DMS53 (cell line): ENCODE measurements around the gene DGCR8.

ENCODE experiments used
- DNase-seq: peaks from one replicate; lab custom pipeline; 2025; lab: John Stamatoyannopoulos, UW

Gene DGCR8

DNA sequence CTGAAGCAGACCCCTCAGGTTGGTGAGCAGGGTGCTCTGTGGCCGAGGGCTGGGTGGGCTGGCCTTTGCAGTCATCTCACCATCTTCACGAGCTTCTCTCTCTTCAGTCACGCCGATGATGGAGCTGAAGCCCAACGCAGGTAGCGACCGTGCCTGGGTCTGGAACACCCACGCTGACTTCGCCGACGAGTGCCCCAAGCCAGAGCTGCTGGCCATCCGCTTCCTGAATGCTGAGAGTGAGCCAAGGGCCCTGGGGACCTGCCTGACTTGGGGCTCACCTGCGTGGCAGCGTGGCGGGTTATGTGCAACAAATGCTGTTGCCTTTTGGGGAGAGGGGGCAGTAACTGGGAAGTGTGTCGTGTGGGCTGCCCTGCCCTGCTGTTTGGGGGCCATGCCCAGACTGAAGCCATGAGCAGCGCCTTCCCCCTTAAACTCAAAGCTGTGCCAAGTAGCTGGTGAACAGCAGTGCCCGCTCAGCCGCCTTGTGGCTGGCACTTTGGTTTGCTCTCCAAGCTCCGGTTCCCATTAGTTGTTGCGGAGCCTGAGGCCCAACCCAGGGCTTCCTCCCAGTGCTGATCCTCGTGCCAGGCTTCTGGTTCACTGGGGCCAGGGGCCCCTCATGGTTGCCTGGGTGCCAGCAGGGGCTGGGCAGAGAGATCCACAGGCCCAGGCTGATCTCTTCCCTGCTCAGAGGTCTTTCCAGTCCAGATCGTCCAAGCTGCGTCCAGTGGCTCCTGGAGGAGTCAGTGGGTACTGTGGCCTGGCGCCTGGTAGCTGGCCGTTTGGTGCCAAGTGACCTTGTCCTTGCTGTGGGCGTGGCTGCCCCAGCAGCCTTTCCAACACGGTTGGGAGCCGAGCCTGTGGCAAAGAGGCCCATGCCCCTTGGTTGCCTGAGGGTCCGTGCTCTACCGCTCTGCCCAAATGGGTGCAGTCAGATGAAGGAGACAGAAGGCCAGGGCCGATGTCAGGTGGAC is 45.4 kb downstream of the DGCR8 start:
- DNase-seq, result no peak

DNA sequence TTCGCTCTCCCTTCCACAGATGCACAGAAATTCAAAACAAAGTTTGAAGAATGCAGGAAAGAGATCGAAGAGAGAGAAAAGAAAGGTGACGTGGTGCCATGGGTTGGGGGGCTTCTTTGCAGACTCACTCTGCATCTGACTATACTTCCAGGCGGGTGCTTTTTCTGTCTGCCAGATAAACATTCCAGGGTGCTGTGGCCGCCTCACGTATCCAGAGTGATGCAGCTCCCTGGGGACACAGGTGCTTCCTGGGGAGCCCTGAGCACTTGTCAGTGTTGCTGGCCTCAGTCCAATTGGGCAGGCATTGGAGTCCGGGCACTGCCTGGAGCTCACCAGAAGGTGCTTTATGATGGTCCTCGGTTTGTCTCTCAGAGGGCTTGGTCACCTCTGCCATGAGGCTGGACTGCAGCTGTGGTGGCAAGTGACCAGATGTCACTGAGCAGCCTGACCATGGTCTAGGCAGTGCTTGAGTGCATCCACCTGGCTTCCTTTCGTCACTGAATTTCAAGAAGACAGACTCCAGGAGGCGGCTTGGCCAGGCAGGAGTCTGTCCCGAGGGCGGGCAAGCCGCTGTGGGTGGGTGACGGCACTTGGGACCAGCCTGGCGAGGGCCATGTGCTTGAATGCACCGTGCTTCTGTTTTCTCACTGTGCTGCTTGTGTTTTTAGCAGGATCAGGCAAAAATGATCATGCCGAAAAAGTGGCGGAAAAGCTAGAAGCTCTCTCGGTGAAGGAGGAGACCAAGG is 46.4 kb downstream of the DGCR8 start:
- DNase-seq, result no peak

DNA sequence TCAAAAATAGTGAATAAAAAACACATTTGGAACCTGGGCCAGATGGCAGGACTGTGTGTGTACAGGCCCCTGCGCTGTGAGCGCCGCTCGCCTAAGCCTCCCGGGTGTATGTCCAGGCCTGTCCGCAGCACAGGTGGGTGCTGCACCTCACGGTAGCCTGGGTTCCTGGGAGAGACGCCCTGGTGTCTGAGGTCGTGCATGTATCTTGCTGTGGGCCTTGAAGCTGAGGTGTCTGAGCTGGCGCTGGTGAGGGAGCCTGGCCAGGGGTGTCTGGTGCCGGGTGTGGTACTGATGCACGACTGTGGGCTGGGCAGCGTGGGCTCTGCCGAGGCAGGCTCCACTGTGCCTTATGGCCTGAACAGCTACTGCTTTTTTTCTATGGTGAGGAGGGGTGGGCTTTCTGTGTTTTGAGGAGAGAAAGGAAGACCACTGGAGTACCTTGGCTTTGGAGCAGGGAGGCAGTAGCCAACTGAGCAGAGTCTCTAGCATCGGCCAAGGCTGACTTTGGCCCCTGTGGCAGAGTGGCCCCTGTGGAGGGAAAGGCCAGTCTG is 47.4 kb downstream of the DGCR8 start:
- no peak for DNase-seq

DNA sequence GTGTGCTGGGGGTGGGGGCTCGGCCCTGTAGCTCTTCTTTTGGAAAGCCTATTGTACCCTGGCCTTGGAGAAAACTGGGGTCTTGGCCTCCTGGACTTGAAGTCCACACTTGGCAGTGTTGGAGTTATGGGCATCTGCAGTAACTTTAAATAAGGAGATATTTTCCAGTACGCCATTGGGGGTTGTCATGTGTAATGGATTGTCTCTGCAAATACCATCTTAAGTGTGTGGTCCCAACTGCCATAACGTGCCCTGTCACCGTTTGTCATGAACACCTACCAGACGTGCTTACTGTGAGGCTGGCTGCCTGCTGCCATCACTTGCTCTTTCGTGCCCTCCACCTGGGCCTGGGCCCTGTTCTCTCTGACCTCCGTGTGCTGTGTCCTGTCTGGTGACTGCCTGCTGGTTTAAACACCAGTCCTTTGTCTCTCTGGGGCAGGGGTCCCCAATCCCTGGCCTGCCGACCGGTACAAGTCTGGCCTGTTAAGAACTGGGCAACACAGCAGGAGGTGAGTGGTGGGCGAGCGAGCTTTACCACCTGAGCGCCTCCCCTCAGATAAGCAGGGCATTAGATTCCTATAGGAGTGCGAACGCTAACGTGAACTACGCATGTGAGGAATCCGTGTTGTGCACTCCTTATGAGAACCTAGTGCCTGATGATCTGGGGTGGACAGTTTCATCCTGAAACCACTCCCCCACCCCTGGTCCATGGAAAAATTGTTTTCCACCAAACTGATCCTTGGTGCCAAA is 48.0 kb downstream of the DGCR8 start:
- no peak for DNase-seq

DNA sequence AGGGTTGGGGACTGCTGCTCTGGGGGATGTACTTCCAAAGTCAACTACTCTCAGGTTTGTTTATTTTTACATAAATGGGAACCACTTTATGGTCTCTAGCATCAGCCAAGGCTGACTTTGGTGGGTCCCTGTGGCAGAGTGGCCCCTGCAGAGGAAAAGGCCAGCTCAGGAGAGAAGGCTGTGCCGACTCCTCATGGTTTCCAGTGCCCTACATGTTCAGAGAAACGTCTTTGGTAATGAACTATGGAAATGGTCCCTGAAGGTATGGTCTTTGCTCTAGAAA is 48.5 kb downstream of the DGCR8 start:
- no peak for DNase-seq

DNA sequence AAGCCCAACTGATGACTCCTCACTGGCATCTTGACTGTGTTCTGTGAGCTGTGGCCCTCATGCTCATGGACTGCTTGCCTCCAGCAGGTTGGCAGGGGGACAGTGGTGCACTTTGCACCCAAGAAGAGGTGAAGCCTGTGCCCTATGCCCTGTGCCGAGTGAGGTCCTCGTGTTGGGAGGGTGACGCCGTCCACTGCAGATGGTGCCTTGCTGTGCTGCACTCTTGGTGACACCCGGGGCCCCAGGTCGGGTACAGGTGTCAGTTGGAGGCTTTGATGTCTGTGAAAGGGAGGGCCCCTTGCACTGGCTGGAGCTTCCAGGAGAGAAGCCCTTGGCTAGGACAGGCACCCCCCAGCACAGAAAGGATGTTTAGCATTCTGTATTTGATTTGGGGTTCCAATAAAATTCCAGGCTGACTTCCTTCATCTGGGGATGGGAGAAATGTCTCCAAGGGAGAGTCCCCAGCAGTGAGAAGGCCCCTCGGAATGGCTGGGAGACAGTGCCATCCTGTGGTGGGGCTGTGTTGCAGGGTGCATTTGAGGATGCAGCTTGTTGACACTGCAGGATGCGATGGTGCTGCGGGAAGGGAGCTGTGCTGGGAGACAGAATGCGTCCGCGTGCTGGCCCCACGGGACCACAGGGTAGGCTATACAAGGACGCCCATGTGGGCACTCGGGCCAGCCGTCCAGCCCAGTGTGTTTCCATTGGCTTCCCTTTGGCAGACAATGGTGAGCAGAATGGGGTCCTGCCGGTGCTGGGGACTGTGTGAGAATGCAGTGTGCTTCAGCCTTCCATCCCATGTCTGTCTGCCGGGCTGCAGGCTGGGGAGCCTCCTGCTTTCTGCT is 49.1 kb downstream of the DGCR8 start:
- peak; percentile 60 for DNase-seq

DNA sequence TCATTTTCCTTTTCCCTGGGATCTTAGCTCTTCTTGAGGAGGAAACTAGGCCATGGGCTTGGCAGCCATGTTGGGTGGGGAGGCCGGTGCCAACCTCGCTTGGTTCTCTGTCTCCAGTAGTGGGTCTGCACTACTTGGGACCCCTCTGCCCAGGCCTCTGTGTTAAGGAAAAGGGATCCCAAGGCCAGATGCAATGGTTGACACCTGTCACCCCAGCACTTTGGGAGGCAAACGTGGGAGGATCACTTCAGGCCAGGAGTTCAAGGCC is 49.6 kb downstream of the DGCR8 start:
- DNase-seq, result no peak

DNA sequence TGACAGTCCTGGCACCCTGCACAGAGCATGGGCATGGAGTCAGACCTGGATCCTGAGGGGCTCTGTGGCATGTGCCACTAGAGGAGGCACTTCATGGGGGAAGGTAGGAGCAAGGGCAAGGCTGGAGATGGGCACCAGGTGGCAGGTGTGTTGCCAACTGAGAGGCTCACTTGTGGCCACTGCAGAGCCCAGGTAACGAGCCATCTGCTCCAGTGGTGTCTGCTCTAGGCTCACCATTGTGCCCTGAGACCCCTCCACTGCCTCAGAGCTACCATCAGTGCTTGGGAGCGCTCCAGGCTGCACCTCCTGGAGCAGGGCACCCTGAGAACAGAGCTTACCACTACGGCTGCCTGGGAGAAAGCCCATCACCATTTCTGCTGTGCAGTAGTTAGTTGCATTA is 50.3 kb downstream of the DGCR8 start:
- peak; percentile 46 for DNase-seq

DNA sequence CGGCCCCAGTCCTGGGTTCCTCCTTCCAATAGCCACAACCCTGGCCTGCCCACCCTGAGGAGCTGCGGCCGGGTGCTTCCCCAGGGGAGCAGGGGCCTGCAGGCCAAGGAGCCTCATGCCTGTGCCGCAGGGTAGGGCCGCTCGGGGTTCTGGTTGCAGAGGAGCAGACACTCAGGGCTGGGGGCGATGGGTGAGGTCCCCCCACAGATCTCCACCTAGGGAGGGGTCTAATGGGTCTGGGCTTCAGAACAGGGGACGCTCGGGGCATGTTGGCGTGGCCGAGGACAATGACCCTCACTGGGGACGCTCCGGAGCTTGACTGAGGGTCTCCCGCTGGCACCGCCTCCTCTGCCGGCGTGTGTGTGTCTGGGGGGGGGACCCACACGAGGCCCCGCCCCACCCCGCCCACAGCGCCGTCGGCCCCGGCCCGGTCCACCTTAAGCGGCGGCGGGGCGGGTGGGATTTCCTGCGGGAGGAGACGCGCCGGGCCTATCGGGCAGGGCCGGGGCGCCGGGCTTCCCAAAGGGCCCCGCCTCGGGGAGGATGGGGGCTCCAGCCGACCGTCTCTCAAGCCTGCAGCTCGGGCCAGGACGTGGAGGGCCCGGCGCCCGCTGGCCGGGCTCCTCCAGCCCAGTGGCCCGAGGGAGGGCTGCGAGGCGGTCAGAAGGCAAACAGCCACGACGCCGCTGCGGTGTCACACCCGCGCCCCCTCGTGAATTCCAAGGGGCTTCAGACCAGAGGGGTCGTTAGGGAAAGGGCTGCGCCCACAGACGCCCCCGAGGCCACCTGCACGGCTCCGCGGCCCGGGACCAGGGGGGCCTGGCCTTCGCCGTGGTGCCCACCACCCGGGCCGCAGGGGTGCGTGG is 50.9 kb downstream of the DGCR8 start:
- peak; percentile 43 for DNase-seq

DNA sequence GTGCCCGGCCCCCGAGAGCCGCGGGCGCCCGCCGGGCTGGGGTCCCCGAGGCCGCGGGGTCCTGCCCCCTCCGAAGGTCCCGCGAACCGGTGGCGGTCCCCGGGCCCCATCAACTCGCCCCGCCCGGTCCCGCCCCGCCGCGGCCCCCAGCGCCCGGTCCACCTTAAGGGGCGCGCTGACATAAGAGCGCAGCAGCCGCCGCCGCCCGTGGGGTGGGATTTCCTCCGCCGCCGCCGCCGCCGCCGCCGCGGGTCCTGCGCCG is 51.5 kb downstream of the DGCR8 start, which contains the start of gene ZDHHC8:
Gene ZDHHC8, plus strand, starts transcription at position 208 of the 262 bp plus-strand sequence. CDS start 144 bp downstream, outside the sequence.
- no peak for DNase-seq

DNA sequence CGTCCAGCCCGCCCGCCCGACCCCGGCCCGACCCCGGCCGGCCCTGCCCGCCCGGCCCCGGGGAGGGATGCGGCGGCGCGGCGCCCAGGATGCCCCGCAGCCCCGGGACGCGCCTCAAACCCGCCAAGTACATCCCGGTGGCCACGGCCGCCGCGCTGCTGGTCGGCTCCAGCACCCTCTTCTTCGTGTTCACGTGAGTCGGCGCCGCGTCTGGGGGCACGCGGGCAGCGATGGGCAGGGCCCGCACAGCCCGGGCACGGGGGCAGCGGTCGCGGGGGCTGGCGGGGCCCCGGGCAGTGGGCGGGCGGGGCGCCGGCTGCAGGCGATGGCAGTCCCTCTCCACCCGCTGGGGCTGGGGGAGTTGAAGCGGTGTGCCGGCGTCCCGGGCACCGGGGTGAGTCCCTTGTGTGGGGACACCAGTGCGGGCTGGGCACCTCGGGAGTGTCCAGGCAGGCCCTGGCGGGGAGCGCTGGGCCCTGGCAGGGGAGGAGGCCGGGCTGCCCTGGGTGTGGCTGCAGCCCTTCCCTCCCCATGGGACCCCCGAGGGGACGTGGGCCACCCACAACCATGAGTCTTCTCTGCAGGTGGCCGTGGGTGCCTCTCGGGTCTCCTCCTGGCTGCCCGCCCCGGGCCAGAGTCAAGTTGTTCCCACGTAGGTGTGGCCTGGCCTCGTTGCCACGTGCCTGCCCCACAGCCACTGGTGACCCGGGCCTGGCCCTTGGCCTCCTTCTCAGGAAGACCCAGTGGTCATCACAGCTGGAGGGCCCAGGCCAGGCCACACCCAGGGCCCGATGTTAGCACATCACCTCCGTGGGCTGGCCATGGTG is 52.0 kb downstream of the DGCR8 start:
- peak; percentile 21 for DNase-seq

DNA sequence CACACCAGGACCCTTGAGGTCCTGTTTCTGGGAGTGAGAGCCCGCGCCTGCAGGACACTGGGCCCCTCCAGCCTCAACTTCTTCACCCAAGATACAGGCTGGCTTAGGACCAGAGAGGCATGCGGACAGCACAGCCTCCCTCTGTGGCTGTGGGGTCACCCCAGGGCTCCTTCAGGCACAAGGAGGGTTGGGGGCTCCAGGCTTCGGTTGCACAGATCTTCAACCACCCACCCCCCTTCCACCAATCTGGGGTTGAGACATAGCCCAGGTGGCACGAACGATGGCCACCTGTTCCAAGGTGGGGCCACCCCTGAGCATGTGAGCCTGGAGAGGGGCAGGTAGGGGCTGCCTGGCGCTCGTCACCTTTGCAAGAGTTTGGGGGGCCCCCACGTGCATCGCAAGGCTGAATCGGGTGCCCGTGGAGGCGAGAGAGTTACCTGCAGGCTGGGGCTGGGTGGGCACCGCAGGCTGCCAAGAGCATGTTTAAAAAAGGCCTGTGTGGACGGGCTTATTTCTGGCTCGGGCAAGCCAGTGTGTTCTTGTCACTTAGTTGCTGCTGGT is 52.7 kb downstream of the DGCR8 start:
- DNase-seq, result no peak

DNA sequence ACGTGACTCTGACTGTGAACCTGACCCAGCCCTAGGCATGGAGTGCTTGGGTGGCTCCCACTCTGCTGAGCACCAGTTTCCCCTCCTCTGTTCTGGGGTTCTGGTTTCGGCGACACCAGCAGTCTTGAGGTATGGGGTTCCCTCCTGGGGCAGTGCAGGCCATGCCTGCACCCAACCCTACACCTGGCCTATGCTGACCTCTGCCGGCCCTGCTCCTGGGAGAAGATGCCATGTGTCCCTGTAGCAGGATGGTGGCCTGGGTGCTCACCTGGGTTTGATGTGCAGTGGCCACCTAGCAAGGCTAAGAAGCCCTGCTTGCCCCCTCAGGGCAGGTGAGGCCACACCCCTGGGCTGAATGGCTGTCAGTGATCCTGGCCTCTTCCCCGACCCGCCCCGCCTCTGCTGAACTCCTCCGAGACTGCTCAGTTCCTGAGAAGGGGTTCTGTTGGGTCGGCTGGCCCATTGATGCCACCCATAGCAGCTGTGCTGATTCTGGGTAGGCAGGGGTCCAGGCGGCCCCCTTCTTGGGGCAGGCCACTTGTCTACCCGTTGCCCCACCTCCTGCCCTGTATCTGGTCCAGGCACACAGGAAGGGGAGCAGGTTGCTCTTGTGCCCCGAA is 54.0 kb downstream of the DGCR8 start:
- no peak for DNase-seq

DNA sequence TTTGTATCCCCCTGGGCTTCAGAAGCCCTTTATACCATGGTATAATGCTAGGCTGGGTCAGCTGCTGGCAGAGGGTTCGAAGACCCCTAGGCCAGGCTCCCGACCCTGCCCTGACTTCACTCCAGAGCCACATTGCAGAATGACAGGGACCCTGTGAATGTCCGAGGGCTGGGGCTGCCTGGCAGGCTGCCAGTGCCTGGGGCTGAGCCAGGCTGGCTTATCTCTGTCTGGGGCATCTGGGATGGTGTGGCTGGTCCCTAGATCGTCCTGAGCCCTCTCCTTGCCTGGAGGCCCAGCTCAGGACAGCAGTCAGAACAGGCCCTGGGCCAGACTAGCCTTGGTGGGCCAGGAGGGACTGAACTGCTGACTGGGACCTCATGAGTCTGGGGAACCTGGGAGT is 55.2 kb downstream of the DGCR8 start:
- no peak for DNase-seq

DNA sequence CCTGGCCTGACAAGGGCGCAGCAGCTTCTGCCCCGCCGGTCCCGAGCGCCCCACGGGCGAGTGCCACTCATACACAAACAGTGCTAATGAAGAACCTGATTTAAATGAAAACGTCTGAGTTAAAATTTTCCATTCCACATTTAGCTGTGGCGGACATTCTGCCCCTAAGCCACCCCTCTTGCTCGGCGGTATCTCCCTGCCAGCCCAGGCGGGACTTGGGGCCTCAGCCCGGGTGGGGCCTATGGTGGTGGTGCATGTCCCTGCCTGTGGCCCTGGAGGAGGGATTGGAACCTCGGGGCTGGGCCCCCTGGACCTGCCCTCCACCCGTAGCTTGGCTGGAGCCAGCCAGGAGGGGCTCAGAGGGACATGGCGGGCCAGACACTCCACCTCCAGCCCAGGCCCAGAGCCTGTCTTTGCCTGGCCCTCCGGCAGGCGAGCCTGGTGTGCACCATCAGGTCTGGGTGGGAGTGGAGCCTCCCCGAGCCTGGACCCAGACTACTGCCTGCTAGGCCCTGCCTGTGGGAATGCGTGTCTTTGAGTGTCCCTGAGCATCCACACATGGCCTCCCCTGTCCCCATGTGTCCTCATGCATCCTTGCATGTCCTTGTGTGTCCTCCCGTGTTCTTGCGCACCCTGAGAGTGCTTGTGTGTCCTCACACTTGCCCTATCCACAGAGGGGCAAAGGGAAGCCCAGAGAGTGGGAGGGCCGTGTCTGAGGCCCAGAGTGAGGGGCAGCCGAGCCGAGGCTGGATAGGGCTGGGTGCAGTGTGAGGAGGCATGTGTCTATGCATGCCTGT is 56.0 kb downstream of the DGCR8 start:
- no peak for DNase-seq

DNA sequence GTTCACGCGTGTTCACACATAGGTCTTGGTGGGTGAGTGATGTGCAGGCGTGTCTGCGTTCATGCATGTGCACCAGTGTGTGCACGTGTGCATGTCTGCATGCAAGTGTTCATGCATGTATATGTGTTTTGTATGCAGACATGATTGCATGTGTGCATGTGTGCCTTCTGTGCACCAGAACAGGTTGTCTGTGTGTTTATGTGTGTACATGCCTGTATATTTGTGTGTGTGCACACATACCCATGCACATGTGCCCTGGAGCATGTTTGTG is 56.5 kb downstream of the DGCR8 start:
- no peak for DNase-seq

DNA sequence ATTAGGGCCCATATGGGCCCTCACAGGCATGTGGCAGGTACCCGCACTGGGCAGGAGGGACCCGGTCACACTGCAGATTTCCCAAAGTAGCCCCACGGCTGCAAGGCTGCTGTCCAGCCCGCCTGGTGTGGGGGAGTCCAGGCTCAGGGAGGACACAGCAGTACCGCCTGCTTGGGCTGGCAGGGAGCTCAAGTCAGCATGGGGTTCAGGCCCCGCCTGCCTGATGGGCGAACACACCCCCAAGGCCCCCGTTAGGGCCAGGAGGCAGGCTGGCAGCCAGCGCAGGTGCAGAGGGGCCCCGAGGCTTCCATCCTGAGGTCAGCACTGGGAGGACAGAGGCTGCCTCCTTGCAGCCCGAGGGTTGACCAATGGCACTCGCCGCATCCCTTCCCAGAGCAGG is 57.1 kb downstream of the DGCR8 start:
- DNase-seq, result no peak

DNA sequence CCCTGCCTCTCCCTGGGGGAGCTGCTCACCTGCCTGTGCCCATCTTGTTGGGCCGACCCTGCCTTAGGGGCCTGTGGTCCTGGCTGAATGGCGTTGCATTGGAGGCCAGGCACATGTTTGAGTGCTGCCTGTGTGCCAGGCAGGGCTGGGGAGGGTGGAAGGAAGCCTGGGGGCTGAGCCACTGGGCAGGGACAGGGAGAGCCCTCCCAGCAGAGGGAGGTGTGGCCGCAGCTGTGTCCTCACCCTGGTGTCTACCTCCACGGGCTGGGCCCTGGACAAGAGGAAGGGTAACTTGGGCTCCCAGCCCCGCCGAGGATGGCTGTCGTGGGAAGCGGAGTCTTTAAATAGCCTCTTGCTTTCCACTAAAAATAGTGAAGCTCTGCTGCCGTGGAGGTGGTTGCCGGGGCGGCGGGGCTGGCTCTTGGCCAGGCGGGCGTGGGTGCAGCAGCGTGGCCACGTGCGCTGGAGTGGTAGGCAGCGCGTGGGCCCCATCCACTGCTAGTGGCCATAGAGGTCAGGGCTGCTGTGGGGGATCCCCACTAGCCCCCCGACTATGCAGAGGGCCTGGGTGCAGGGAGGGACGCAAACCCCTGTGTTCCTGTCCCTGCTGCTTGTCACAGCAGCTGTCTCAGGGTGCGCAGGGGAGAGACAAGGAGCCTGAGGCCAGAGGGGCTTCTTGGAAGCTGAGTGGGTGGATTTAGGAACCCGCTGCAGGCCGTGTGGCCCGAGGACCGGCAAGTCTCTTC is 57.8 kb downstream of the DGCR8 start:
- DNase-seq, result no peak
